ENCODE results near the gene HOXB5.

HOXB5 gene

GRCh38 chr17:48593126-48593829 lies at the start of gene HOXB5:
HOXB5 (minus strand) TSS chr17:48593779; CDS start chr17:48593682, 97 bp downstream.
- DNase-seq, result no peak

- no peak for DNase-seq
Observed at GRCh38 chr17:48642843-48643696, 49.5 kb upstream of the HOXB5 start.

- DNase-seq, result no peak
Observed at GRCh38 chr17:48642059-48642842, 48.7 kb upstream of the HOXB5 start.

GRCh38 chr17:48641541-48642058 lies 48.0 kb upstream of the HOXB5 start:
- DNase-seq, result no peak

- no peak for DNase-seq
Observed at GRCh38 chr17:48640858-48641180, 47.2 kb upstream of the HOXB5 start.

GRCh38 chr17:48639982-48640857 lies 46.6 kb upstream of the HOXB5 start:
- DNase-seq, result no peak

GRCh38 chr17:48639136-48639535 lies 45.6 kb upstream of the HOXB5 start:
- DNase-seq, result no peak

GRCh38 chr17:48637323-48638260 lies 44.0 kb upstream of the HOXB5 start:
- DNase-seq, result no peak

- DNase-seq, result peak; percentile 9
Observed at GRCh38 chr17:48636177-48637018, 42.8 kb upstream of the HOXB5 start.

GRCh38 chr17:48634493-48635208 lies 41.1 kb upstream of the HOXB5 start:
- no peak for DNase-seq

GRCh38 chr17:48633266-48633677 lies 39.7 kb upstream of the HOXB5 start:
- no peak for DNase-seq

- no peak for DNase-seq
Observed at GRCh38 chr17:48632579-48633265, 39.1 kb upstream of the HOXB5 start.

GRCh38 chr17:48631693-48632578 lies 38.4 kb upstream of the HOXB5 start:
- DNase-seq, result no peak

GRCh38 chr17:48630925-48631692 lies 37.5 kb upstream of the HOXB5 start:
- DNase-seq, result no peak

- DNase-seq, result no peak
Observed at GRCh38 chr17:48630009-48630924, 36.7 kb upstream of the HOXB5 start.

- no peak for DNase-seq
Observed at GRCh38 chr17:48629411-48629759, 35.8 kb upstream of the HOXB5 start.

Data from NCI-H2081 treated with DMSO at 0.1 percent for 48 hours (cell line).